Measurements from ENCODE around the gene PTBP1. TPM values are rescaled to one million over a fixed set of nuclear protein-coding genes. Genes with fewer than 3 reads are reported as not detected.

Gene PTBP1
- total RNA-seq, 2 experiments from 2014 or later: 315 to 479 TPM

DNA sequence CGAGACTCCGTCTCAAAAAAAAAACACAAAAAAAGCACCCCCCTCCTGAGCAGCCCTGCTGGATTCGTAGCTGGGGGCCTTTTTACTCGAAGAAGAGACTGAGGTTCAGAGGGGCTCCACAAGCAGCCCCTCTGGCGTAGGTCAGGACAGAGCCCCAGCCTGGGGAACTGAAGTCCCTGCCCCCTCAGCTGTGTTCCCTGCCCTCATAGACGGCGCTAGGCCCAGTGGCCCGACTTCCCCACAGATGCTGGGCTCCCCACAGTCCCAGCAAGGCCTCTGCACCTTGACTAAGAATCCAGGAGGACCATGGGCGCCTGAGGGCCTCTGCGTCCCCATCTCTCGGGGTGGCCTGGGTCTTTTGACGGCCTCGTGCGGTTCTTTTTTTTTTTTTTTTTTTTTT is 47.4 kb upstream of the PTBP1 start:
- Histone ChIP-seq H3K36me3 (ENCODE audit: insufficient read depth, low read length) (no peaks in the 10 kb centered on the region), H3K4me2 (ENCODE audit: low read length) (no peak overlapping the region), H3K9me3 (ENCODE audit: low read length) (no peaks in the 10 kb centered on the region), H2AFZ (ENCODE audit: low read length) (no peak overlapping the region), H3K9me2 (ENCODE audit: insufficient read depth, low read length) (no peaks in the 10 kb centered on the region), H3K27ac (ENCODE audit: low read depth, low read length, poor library complexity, severe bottlenecking) (no peak overlapping the region), H3K4me1 (ENCODE audit: insufficient read depth, low read length, poor library complexity, severe bottlenecking) (no peaks in the 10 kb centered on the region), H4K20me1 (ENCODE audit: insufficient read depth, low read length) (no peaks in the 10 kb centered on the region), H3K79me2 (ENCODE audit: insufficient read depth, low read depth, low read length) (no peaks in the 10 kb centered on the region), H3K4me3 (ENCODE audit: low read depth, low read length, poor library complexity, severe bottlenecking) (no peak overlapping the region)
- BruUV-seq (replicated peaks): no TSS peak
- DNase-seq (ENCODE audit: low spot score): no peak
- ChIA-PET POLR2A (interaction anchor here (0.7 kb wide), 1 partner anchor 213 kb away, joined by 4 read pairs; no protein-coding TSS in a partner anchor), CTCF (ENCODE audit: unreplicated experiment) (no interaction called here)
- intact Hi-C loops (cut with micrococcal nuclease; ENCODE audit: unreplicated experiment): no loop called here
- no peak for TF ChIP-seq EZH2phosphoT487 (IDR thresholded peaks at IDR 0.05; ENCODE audit: borderline replicate concordance, low read depth, low read length)
- TF ChIP-seq, protein P1, sequence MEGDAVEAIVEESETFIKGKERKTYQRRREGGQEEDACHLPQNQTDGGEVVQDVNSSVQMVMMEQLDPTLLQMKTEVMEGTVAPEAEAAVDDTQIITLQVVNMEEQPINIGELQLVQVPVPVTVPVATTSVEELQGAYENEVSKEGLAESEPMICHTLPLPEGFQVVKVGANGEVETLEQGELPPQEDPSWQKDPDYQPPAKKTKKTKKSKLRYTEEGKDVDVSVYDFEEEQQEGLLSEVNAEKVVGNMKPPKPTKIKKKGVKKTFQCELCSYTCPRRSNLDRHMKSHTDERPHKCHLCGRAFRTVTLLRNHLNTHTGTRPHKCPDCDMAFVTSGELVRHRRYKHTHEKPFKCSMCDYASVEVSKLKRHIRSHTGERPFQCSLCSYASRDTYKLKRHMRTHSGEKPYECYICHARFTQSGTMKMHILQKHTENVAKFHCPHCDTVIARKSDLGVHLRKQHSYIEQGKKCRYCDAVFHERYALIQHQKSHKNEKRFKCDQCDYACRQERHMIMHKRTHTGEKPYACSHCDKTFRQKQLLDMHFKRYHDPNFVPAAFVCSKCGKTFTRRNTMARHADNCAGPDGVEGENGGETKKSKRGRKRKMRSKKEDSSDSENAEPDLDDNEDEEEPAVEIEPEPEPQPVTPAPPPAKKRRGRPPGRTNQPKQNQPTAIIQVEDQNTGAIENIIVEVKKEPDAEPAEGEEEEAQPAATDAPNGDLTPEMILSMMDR (conservative IDR thresholded peaks at IDR 0.05; ENCODE audit: low read length): no peak

DNA sequence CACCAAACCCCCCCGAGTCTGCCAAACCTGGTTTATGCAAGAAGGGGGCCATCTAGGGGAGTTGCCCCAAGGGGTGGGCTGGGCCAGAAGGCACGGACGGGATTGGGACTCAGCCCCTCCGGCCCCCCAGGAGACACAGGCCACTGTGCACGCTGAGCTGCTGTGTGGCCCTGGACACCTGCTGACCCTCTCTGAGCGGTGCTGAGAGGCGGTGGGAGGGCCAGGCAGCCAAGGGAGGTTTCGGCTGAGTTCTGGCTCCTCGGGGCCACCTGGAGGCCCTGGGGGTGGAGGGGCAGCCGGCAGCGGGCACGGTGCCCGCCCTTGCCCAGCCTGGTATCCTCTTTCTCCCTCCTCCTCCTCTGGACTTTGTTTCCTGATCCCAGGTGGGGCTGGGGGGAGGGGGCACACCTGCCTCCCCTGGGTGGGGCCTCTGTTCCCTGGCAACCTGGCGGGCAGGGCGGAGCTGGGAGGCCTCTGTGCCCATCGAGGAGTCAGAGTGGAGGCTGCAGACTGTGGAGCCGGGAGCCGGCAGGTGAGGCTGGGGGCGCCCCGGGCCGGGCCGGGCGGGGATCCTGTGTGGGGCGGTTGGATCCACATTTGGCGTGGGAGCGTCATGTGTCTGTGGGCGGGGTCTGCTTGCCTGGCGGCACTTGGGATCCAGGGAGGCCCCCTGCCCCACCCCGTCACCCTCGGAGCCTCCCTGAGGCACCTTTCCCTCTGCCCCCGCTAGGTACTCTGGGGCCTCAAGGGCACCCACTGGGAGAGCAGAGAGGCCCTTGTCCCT is 46.4 kb upstream of the PTBP1 start, which contains the start of gene MISP:
TSS of gene MISP (plus strand) at position 473 of the 784 bp plus-strand sequence. CDS start 5,835 bp downstream, outside the sequence.
- no peak within 1 kb of the TSS for H2AFZ ChIP-seq (ENCODE audit: low read length)
- no peaks in the 10 kb centered on the region for H3K79me2 ChIP-seq (ENCODE audit: insufficient read depth, low read depth, low read length)
- H3K4me3 ChIP-seq (ENCODE audit: low read depth, low read length, poor library complexity, severe bottlenecking): no peak within 1 kb of the TSS
- ChIA-PET POLR2A (interaction anchor here (0.7 kb wide), 1 partner anchor 212 kb away, joined by 4 read pairs; no protein-coding TSS in a partner anchor), CTCF (ENCODE audit: unreplicated experiment) (no interaction called here)
- intact Hi-C loops (cut with micrococcal nuclease; ENCODE audit: unreplicated experiment): no loop called here
- H3K27ac ChIP-seq (ENCODE audit: low read depth, low read length, poor library complexity, severe bottlenecking): no peak within 1 kb of the TSS
- no peaks in the 10 kb centered on the region for H4K20me1 ChIP-seq (ENCODE audit: insufficient read depth, low read length)
- TF ChIP-seq, protein P1 (conservative IDR thresholded peaks at IDR 0.05; ENCODE audit: low read length): no peak
- no peak for TF ChIP-seq EZH2phosphoT487 (IDR thresholded peaks at IDR 0.05; ENCODE audit: borderline replicate concordance, low read depth, low read length)
- no TSS peak for BruUV-seq (replicated peaks)
- no peaks in the 10 kb centered on the region for H3K4me1 ChIP-seq (ENCODE audit: insufficient read depth, low read length, poor library complexity, severe bottlenecking)
- H3K9me3 ChIP-seq (ENCODE audit: low read length): no peaks in the 10 kb centered on the region
- H3K36me3 ChIP-seq (ENCODE audit: insufficient read depth, low read length): no peaks in the 10 kb centered on the region
- no peak within 1 kb of the TSS for H3K4me2 ChIP-seq (ENCODE audit: low read length)
- H3K9me2 ChIP-seq (ENCODE audit: insufficient read depth, low read length): no peaks in the 10 kb centered on the region
- no peak for DNase-seq (ENCODE audit: low spot score)

Measured in OCI-LY7 (cell line).